ENCODE data around the gene ATP5F1B.

The ATP5F1B gene

DNA sequence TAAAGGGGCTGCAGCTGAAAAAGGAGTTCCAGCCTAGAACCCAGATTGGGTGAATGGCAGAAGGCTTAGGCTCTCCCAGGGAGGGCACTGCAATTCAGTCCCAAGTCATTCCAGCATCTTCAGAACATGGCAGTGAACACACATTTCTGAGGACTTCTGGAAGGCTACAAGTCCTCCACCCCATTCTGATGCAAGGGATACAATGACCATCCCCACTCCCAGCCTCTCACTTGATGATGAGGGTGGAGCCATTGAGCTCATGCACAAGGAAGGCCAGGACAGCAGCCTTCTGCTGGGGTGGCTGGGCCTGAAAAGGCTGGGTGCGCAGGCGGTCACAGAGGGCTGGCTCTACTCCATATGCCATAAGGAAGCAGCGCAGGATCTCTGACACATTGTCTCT is 41.4 kb downstream of the ATP5F1B start:
- no peaks in the 10 kb centered on the region for H3K4me1 ChIP-seq (ENCODE audit: control insufficient read depth, insufficient read depth, low read length, poor library complexity, severe bottlenecking)
- H3K36me3 ChIP-seq (ENCODE audit: control insufficient read depth, insufficient read depth, low read length): peaks cover 91% of the 10 kb centered on the region
- 100% methylated on average over 2 of the region's 3 CpGs; no CpG with 5 or more reads in 1 of the 2 experiments for WGBS, 2 experiments (ENCODE audit: insufficient coverage in 2 of 2)
- no peaks in the 10 kb centered on the region for H3K9me3 ChIP-seq (ENCODE audit: control insufficient read depth, low read length)
- no peak overlapping the region for H3K27ac ChIP-seq (ENCODE audit: low read depth, low read length, severe bottlenecking)
- no peak overlapping the region for H3K4me3 ChIP-seq (ENCODE audit: extremely low read depth, insufficient read depth, low read length, poor library complexity, severe bottlenecking)

- H3K27ac ChIP-seq (ENCODE audit: low read depth, low read length, severe bottlenecking): no peak overlapping the region
- WGBS, 2 experiments (ENCODE audit: insufficient coverage in 2 of 2): 100% methylated on average over 2 of the region's 3 CpGs; no CpG with 5 or more reads in 1 of the 2 experiments
- peaks cover 100% of the 10 kb centered on the region for H3K36me3 ChIP-seq (ENCODE audit: control insufficient read depth, insufficient read depth, low read length)
- H3K4me1 ChIP-seq (ENCODE audit: control insufficient read depth, insufficient read depth, low read length, poor library complexity, severe bottlenecking): no peaks in the 10 kb centered on the region
- H3K9me3 ChIP-seq (ENCODE audit: control insufficient read depth, low read length): no peaks in the 10 kb centered on the region
- H3K4me3 ChIP-seq (ENCODE audit: extremely low read depth, insufficient read depth, low read length, poor library complexity, severe bottlenecking): no peak overlapping the region
Measured at GRCh38 chr12:56602239-56602638, 43.5 kb downstream of the ATP5F1B start.

- H3K4me1 ChIP-seq (ENCODE audit: control insufficient read depth, insufficient read depth, low read length, poor library complexity, severe bottlenecking): peaks cover 6% of the 10 kb centered on the region
- H3K36me3 ChIP-seq (ENCODE audit: control insufficient read depth, insufficient read depth, low read length): peaks cover 99% of the 10 kb centered on the region
- no peak overlapping the region for H3K4me3 ChIP-seq (ENCODE audit: extremely low read depth, insufficient read depth, low read length, poor library complexity, severe bottlenecking)
- 80 to 85% methylated on average over 2 to 3 of the region's 3 CpGs for WGBS, 2 experiments (ENCODE audit: insufficient coverage in 2 of 2)
- H3K9me3 ChIP-seq (ENCODE audit: control insufficient read depth, low read length): no peaks in the 10 kb centered on the region
- no peak overlapping the region for H3K27ac ChIP-seq (ENCODE audit: low read depth, low read length, severe bottlenecking)
Measured at GRCh38 chr12:56601503-56601902, 44.3 kb downstream of the ATP5F1B start.

- peaks cover 99% of the 10 kb centered on the region for H3K36me3 ChIP-seq (ENCODE audit: control insufficient read depth, insufficient read depth, low read length)
- H3K4me1 ChIP-seq (ENCODE audit: control insufficient read depth, insufficient read depth, low read length, poor library complexity, severe bottlenecking): peaks cover 6% of the 10 kb centered on the region
- H3K9me3 ChIP-seq (ENCODE audit: control insufficient read depth, low read length): no peaks in the 10 kb centered on the region
- H3K4me3 ChIP-seq (ENCODE audit: extremely low read depth, insufficient read depth, low read length, poor library complexity, severe bottlenecking): no peak overlapping the region
- H3K27ac ChIP-seq (ENCODE audit: low read depth, low read length, severe bottlenecking): no peak overlapping the region
- 98 to 100% methylated on average over 4 to 6 of the region's 6 CpGs for WGBS, 2 experiments (ENCODE audit: insufficient coverage in 2 of 2)
Measured at GRCh38 chr12:56600753-56601152, 45.0 kb downstream of the ATP5F1B start.

DNA sequence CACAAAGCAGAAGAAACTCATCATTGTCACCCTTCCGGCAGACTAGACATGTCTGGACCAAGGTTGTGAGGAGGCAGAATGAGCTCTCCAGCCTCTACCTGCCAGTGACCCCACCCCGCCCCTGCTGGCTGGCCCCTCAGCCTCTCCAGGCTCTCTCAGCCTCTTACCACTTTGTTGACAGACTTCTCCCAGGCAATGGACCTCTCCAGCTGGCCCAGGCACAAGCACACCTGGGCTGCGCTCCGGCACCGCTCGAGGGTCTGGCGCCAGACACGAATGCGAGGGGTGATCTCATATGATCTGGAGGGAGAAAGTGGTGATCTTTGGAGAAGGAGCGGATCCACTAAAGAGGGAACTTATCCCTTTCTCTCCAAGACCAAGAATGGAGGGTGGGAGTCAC is 46.0 kb downstream of the ATP5F1B start:
- H3K4me3 ChIP-seq (ENCODE audit: extremely low read depth, insufficient read depth, low read length, poor library complexity, severe bottlenecking): no peak overlapping the region
- H3K27ac ChIP-seq (ENCODE audit: low read depth, low read length, severe bottlenecking): no peak overlapping the region
- H3K36me3 ChIP-seq (ENCODE audit: control insufficient read depth, insufficient read depth, low read length): peaks cover 99% of the 10 kb centered on the region
- H3K9me3 ChIP-seq (ENCODE audit: control insufficient read depth, low read length): no peaks in the 10 kb centered on the region
- peaks cover 8% of the 10 kb centered on the region for H3K4me1 ChIP-seq (ENCODE audit: control insufficient read depth, insufficient read depth, low read length, poor library complexity, severe bottlenecking)
- 88 to 99% methylated on average over 1 to 10 of the region's 10 CpGs for WGBS, 2 experiments (ENCODE audit: insufficient coverage in 2 of 2)

GRCh38 chr12:56599041-56599440 is 46.7 kb downstream of the ATP5F1B start:
- Histone ChIP-seq H3K4me1 (ENCODE audit: control insufficient read depth, insufficient read depth, low read length, poor library complexity, severe bottlenecking) (peaks cover 14% of the 10 kb centered on the region), H3K4me3 (ENCODE audit: extremely low read depth, insufficient read depth, low read length, poor library complexity, severe bottlenecking) (no peak overlapping the region), H3K36me3 (ENCODE audit: control insufficient read depth, insufficient read depth, low read length) (peaks cover 96% of the 10 kb centered on the region), H3K27ac (ENCODE audit: low read depth, low read length, severe bottlenecking) (no peak overlapping the region), H3K9me3 (ENCODE audit: control insufficient read depth, low read length) (no peaks in the 10 kb centered on the region)
- 97% methylated on average over 11 to 15 of the region's 15 CpGs for WGBS, 2 experiments (ENCODE audit: insufficient coverage in 2 of 2)

DNA sequence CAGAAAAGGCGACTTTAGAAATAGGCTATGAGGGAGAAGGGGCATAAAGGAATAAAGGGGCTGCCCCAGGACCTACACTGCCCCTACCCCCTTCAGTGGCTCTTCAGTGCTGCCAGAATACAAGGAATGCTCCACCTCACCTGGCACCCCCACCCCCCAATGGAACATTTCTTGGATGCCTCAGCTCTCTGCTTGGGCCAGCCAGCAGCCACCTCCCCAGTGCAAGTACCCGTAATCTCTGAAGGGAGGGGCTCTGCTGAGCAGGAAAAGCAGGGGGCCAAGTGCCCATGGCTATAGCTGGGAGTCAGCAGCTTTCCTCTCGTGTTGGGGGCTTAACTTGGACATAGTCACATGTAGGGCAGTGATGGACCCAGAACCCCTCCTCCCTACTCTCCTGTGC is 49.0 kb downstream of the ATP5F1B start:
- H3K4me3 ChIP-seq (ENCODE audit: extremely low read depth, insufficient read depth, low read length, poor library complexity, severe bottlenecking): no peak overlapping the region
- H3K27ac ChIP-seq (ENCODE audit: low read depth, low read length, severe bottlenecking): no peak overlapping the region
- peaks cover 74% of the 10 kb centered on the region for H3K36me3 ChIP-seq (ENCODE audit: control insufficient read depth, insufficient read depth, low read length)
- 80% methylated on average over 1 of the region's 3 CpGs for WGBS, 2 experiments (ENCODE audit: insufficient coverage in 2 of 2)
- H3K9me3 ChIP-seq (ENCODE audit: control insufficient read depth, low read length): no peaks in the 10 kb centered on the region
- H3K4me1 ChIP-seq (ENCODE audit: control insufficient read depth, insufficient read depth, low read length, poor library complexity, severe bottlenecking): peaks cover 21% of the 10 kb centered on the region

DNA sequence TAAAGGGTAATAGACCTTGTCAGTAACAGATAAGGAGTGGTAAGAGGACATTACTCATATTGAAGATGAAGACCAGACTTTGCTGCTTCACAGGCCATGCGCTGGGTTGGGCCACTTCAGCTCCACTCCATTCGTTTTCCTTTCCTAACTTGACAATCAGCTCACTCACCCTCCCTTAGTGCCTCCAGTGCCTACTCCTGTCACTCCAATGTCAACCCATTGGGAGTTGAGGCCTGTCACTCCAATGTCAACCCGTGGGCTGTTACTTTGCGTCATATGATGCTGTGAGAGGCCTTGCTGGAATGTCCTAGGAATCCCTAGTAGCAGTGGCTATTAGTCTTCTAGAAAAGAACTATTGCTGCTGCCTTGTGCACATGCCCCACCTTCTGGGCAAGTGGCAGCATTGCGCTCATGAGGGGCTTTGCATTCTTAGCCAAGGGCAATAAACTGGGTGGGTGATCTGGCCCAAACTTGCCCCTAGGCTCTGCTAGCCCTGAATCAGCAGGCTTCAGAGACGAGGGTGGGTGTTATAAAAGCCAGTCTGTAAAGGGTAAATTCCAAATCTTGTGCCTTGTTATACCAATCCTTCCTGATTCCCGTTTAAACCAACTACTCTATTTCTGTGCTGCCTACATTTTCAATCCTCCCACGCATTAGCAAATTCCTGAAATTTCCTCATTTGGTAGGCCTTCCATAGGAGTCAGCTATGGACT is 51.7 kb downstream of the ATP5F1B start:
- peaks cover 30% of the 10 kb centered on the region for H3K4me1 ChIP-seq (ENCODE audit: control insufficient read depth, insufficient read depth, low read length, poor library complexity, severe bottlenecking)
- peak overlapping the region; percentile 96 for H3K27ac ChIP-seq (ENCODE audit: low read depth, low read length, severe bottlenecking)
- no peak overlapping the region for H3K4me3 ChIP-seq (ENCODE audit: extremely low read depth, insufficient read depth, low read length, poor library complexity, severe bottlenecking)
- H3K36me3 ChIP-seq (ENCODE audit: control insufficient read depth, insufficient read depth, low read length): peaks cover 63% of the 10 kb centered on the region
- no peaks in the 10 kb centered on the region for H3K9me3 ChIP-seq (ENCODE audit: control insufficient read depth, low read length)
- WGBS, 2 experiments (ENCODE audit: insufficient coverage in 2 of 2): 42 to 46% methylated on average over 8 of the region's 8 CpGs

DNA sequence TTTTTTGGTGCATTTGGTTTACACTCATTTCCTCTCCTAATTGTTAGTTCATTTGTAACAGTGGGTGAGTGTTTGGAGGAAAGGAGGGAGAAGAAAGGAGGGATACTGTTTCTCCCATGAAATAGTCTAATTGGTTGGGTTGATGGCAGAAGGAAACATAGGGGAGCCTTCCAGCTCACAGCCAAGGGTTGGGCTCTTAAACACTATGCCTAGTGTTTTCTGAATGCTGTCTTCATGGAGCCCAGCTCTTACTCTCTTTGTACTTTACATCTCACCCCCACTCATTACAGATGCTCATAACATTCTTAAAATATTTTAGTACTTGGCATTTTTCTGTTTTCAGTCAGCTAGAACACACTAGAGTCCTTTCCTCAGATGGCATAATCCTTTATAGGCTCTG is 53.8 kb downstream of the ATP5F1B start:
- Histone ChIP-seq H3K27ac (ENCODE audit: low read depth, low read length, severe bottlenecking) (peak overlapping the region; percentile 63), H3K36me3 (ENCODE audit: control insufficient read depth, insufficient read depth, low read length) (peaks cover 63% of the 10 kb centered on the region), H3K9me3 (ENCODE audit: control insufficient read depth, low read length) (no peaks in the 10 kb centered on the region), H3K4me3 (ENCODE audit: extremely low read depth, insufficient read depth, low read length, poor library complexity, severe bottlenecking) (no peak overlapping the region), H3K4me1 (ENCODE audit: control insufficient read depth, insufficient read depth, low read length, poor library complexity, severe bottlenecking) (peaks cover 37% of the 10 kb centered on the region)

- 78% methylated on average over 4 of the region's 5 CpGs; no CpG with 5 or more reads in 1 of the 2 experiments for WGBS, 2 experiments (ENCODE audit: insufficient coverage in 2 of 2)
- H3K4me1 ChIP-seq (ENCODE audit: control insufficient read depth, insufficient read depth, low read length, poor library complexity, severe bottlenecking): peaks cover 32% of the 10 kb centered on the region
- peaks cover 56% of the 10 kb centered on the region for H3K36me3 ChIP-seq (ENCODE audit: control insufficient read depth, insufficient read depth, low read length)
- peak overlapping the region; percentile 11 for H3K27ac ChIP-seq (ENCODE audit: low read depth, low read length, severe bottlenecking)
- no peak overlapping the region for H3K4me3 ChIP-seq (ENCODE audit: extremely low read depth, insufficient read depth, low read length, poor library complexity, severe bottlenecking)
- no peaks in the 10 kb centered on the region for H3K9me3 ChIP-seq (ENCODE audit: control insufficient read depth, low read length)
Measured at GRCh38 chr12:56591126-56591525, 54.7 kb downstream of the ATP5F1B start.

DNA sequence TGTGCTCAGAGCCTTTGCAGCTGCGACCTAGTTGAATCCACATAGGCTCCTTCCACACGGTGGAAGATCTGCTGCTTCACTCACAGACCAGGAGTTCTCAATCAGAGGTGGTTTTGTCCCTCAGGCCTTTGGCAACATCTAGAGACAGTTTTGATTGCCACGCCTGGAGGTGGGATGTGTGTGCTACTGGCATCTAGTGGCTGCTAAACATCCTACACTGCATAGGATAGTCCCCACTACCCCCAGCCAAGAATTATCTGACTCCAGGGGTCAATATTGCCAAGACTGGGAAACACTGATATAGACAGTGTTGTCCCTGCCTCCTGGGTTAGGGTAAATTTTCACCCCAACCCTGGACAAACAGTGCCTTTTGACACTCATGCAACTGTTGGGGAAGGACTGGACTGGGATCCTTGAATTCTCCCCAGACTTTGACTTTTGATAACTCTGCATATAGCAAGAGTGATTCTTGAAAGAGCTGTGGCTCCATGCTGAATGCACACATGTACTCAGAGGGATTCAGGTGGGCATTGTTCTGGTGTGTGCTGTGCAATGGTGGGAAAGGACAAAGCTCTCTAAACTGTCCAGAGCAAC is 55.5 kb downstream of the ATP5F1B start:
- 60 to 72% methylated on average over 2 of the region's 3 CpGs for WGBS, 2 experiments (ENCODE audit: insufficient coverage in 2 of 2)
- Histone ChIP-seq H3K4me1 (ENCODE audit: control insufficient read depth, insufficient read depth, low read length, poor library complexity, severe bottlenecking) (peaks cover 32% of the 10 kb centered on the region), H3K36me3 (ENCODE audit: control insufficient read depth, insufficient read depth, low read length) (peaks cover 52% of the 10 kb centered on the region), H3K27ac (ENCODE audit: low read depth, low read length, severe bottlenecking) (no peak overlapping the region), H3K9me3 (ENCODE audit: control insufficient read depth, low read length) (no peaks in the 10 kb centered on the region), H3K4me3 (ENCODE audit: extremely low read depth, insufficient read depth, low read length, poor library complexity, severe bottlenecking) (no peak overlapping the region)
